BE2C (cell line): ENCODE measurements around the gene CENPP.

Source experiments
- DNase-seq: peaks from one replicate; pipeline ENCODE4 v3.0.0-alpha.2; 2020
- H3K27me3 ChIP-seq: fragments of 250-450 bp; sonication (Bioruptor Pico); 2 replicates; pipeline ENCODE4 v1.5.1; 2020; ENCODE audit warnings: mild to moderate bottlenecking
- H3K36me3 ChIP-seq: fragments of 250-450 bp; sonication (Bioruptor Pico); 2 replicates; pipeline ENCODE4 v1.5.1; 2020; ENCODE audit warnings: mild to moderate bottlenecking
- H3K4me1 ChIP-seq: fragments of 250-450 bp; sonication (Bioruptor Pico); 2 replicates; pipeline ENCODE4 v1.5.1; 2020
- H3K4me3 ChIP-seq: 2 replicates; pipeline ENCODE4 v1.5.1; 2011; ENCODE audit warnings: low read depth, low read length
- H3K9me3 ChIP-seq: fragments of 250-450 bp; sonication (Bioruptor Pico); 2 replicates; pipeline ENCODE4 v1.5.1; 2020
- CTCF ChIP-seq: IDR thresholded peaks from 2 replicates; pipeline ENCODE4 v1.5.1; 2012; ENCODE audit warnings: mild to moderate bottlenecking, low read depth, low read length

The CENPP gene

GRCh38 chr9:92385953-92386352 lies 60.2 kb downstream of the CENPP start:
- Histone ChIP-seq H3K9me3 (no peaks in the 10 kb centered on the region), H3K36me3 (no peaks in the 10 kb centered on the region), H3K4me1 (peaks cover 3% of the 10 kb centered on the region), H3K27me3 (no peaks in the 10 kb centered on the region), H3K4me3 (no peak overlapping the region)
- DNase-seq, result no peak
- TF ChIP-seq CTCF, result no peak

GRCh38 chr9:92392690-92393089 lies 66.9 kb downstream of the CENPP start:
- no peak for DNase-seq
- Histone ChIP-seq H3K4me1 (peaks cover 3% of the 10 kb centered on the region; the same call in 1 of the 2 replicates), H3K4me3 (no peak overlapping the region), H3K27me3 (no peaks in the 10 kb centered on the region), H3K36me3 (no peaks in the 10 kb centered on the region), H3K9me3 (no peaks in the 10 kb centered on the region)
- no peak for TF ChIP-seq CTCF

- H3K4me1 ChIP-seq, result peaks cover 3% of the 10 kb centered on the region; the same call in 1 of the 2 replicates
- H3K36me3 ChIP-seq, result no peaks in the 10 kb centered on the region
- H3K9me3 ChIP-seq, result no peaks in the 10 kb centered on the region
- no peak for TF ChIP-seq CTCF
- DNase-seq, result no peak
- no peak overlapping the region for H3K4me3 ChIP-seq
- H3K27me3 ChIP-seq, result no peaks in the 10 kb centered on the region
Observed at GRCh38 chr9:92393686-92394085, 67.9 kb downstream of the CENPP start.

GRCh38 chr9:92395617-92396016 lies 69.9 kb downstream of the CENPP start:
- TF ChIP-seq CTCF, result no peak
- no peak for DNase-seq

GRCh38 chr9:92397853-92398252 lies 72.1 kb downstream of the CENPP start:
- Histone ChIP-seq H3K27me3 (no peaks in the 10 kb centered on the region), H3K4me1 (no peaks in the 10 kb centered on the region), H3K9me3 (no peaks in the 10 kb centered on the region), H3K36me3 (no peaks in the 10 kb centered on the region), H3K4me3 (no peak overlapping the region)
- no peak for DNase-seq
- TF ChIP-seq CTCF, result no peak

More at GRCh38 chr9:92395617-92396016, 69.9 kb downstream of the CENPP start:
- no peaks in the 10 kb centered on the region for H3K4me1 ChIP-seq
- no peaks in the 10 kb centered on the region for H3K27me3 ChIP-seq
- no peak overlapping the region for H3K4me3 ChIP-seq
- H3K36me3 ChIP-seq, result no peaks in the 10 kb centered on the region
- H3K9me3 ChIP-seq, result no peaks in the 10 kb centered on the region

GRCh38 chr9:92402360-92402759 lies 76.6 kb downstream of the CENPP start:
- Histone ChIP-seq H3K4me3 (no peak overlapping the region), H3K36me3 (no peaks in the 10 kb centered on the region), H3K9me3 (no peaks in the 10 kb centered on the region), H3K27me3 (no peaks in the 10 kb centered on the region), H3K4me1 (no peaks in the 10 kb centered on the region)
- DNase-seq, result no peak
- TF ChIP-seq CTCF, result no peak
